Hepatocyte (in vitro differentiated cells): Measurements from ENCODE around the gene DPYD. TPM values are rescaled to one million over a fixed set of nuclear protein-coding genes. Genes with fewer than 3 reads are reported as not detected.

Source experiments
- DNase-seq: peaks from one replicate; pipeline ENCODE4 v3.0.0-alpha.2; 2016; ENCODE audit warnings: low spot score
- H2AFZ ChIP-seq: fragments of 200-600 bp; sonication (generic); 2 replicates; pipeline ENCODE4 v1.6.0; 2016; ENCODE audit warnings: antibody characterized with exemption, mild to moderate bottlenecking
- H3K27ac ChIP-seq: fragments of 200-600 bp; sonication (generic); 2 replicates; pipeline ENCODE4 v1.5.1; 2016; ENCODE audit warnings: mild to moderate bottlenecking
- H3K27me3 ChIP-seq: fragments of 200-600 bp; sonication (generic); 2 replicates; pipeline ENCODE4 v1.6.1; 2016
- H3K36me3 ChIP-seq: fragments of 200-600 bp; sonication (generic); replicated peaks from 2 replicates; pipeline ENCODE4 v1.5.1; 2016; ENCODE audit warnings: low read depth; ENCODE audit not compliant: insufficient read depth
- H3K4me1 ChIP-seq: fragments of 200-600 bp; sonication (generic); 2 replicates; pipeline ENCODE4 v1.5.1; 2016; ENCODE audit warnings: mild to moderate bottlenecking, moderate library complexity; ENCODE audit not compliant: insufficient read depth
- H3K4me2 ChIP-seq: fragments of 200-600 bp; sonication (generic); 2 replicates; pipeline ENCODE4 v1.6.0; 2016
- H3K4me3 ChIP-seq: fragments of 200-600 bp; sonication (generic); 2 replicates; pipeline ENCODE4 v1.5.1; 2016; ENCODE audit warnings: mild to moderate bottlenecking
- H3K79me2 ChIP-seq: fragments of 200-600 bp; sonication (generic); 2 replicates; pipeline ENCODE4 v1.6.0; 2017; ENCODE audit warnings: mild to moderate bottlenecking
- H3K9me2 ChIP-seq: fragments of 200-600 bp; sonication (generic); replicated peaks from 2 replicates; pipeline ENCODE4 v1.6.0; 2017; ENCODE audit warnings: mild to moderate bottlenecking; ENCODE audit not compliant: insufficient read depth
- H3K9me3 ChIP-seq: fragments of 200-600 bp; sonication (generic); 2 replicates; pipeline ENCODE4 v1.5.1; 2016; ENCODE audit warnings: low read depth, mild to moderate bottlenecking
- H4K20me1 ChIP-seq: fragments of 200-600 bp; sonication (generic); 2 replicates; pipeline ENCODE4 v1.6.0; 2016; ENCODE audit warnings: mild to moderate bottlenecking; ENCODE audit not compliant: insufficient read depth, poor library complexity, severe bottlenecking
- EZH2 ChIP-seq: fragments of 200-600 bp; sonication (generic); IDR thresholded peaks from 2 replicates; pipeline ENCODE4 v1.6.1; 2016; ENCODE audit warnings: antibody characterized with exemption, mild to moderate bottlenecking, borderline replicate concordance
- EZH2phosphoT487 ChIP-seq: fragments of 200-600 bp; sonication (generic); IDR thresholded peaks from one replicate; pipeline ENCODE4 v1.6.1; 2018; ENCODE audit warnings: antibody characterized with exemption, mild to moderate bottlenecking, low read depth, moderate library complexity; ENCODE audit not compliant: unreplicated experiment, severe bottlenecking
- WGBS: methylation state at CpG from one replicate; pipeline ENCODE4 v1.1.6; 2016; ENCODE audit warnings: low lambda C conversion rate; ENCODE audit errors: missing lambda C conversion rate; 5-methylcytosine and 5-hydroxymethylcytosine counted together
- polyA plus RNA-seq: library from polyadenylated mRNA; unstranded; fragments of >200 nt; fragmentation: Nextera tagmentation; extraction: Ambion mirVana; gene quantifications from 2 replicates; pipeline ENCODE4 v1.2.1, GENCODE V29; 2016
- total RNA-seq: library from RNA; depleted of rRNA; stranded (reverse); fragments of >200 nt; gene quantifications from 2 replicates; pipeline ENCODE4 v1.2.3, GENCODE V29; 2014
- TF ChIP-seq, protein P1 (sequence below): fragments of 200-600 bp; sonication (generic); IDR thresholded peaks from 2 replicates; pipeline ENCODE4 v1.5.1; 2016; ENCODE audit warnings: antibody characterized with exemption, mild to moderate bottlenecking; ENCODE audit not compliant: poor library complexity

DPYD gene
- total and polyA plus RNA-seq, 2 experiments from 2014 or later: 7.5 to 21.8 TPM

DNA sequence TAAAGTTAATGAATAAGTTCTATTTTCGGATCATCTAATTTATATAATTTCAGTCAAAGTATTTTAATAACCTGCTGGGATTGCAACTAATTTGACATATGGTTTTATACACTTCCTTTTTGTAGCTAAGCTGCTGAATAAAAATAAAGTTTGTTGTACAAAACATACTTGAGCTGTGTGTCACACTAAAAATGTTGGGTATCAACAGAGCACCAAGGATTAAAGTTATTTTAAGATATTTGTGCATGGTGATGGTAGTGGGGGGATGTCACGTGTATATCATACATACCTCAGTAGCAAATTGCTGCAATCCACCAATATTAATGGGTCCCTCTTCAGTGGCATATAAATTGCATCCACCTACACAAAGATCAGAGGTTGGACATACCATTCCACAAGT lies 199.6 kb downstream of the DPYD start:
- Histone ChIP-seq H3K4me2 (no peak overlapping the region), H3K4me3 (no peak overlapping the region), H3K36me3 (no peaks in the 10 kb centered on the region), H3K27me3 (no peaks in the 10 kb centered on the region), H3K4me1 (no peaks in the 10 kb centered on the region), H3K79me2 (no peaks in the 10 kb centered on the region), H4K20me1 (no peaks in the 10 kb centered on the region), H3K9me3 (no peaks in the 10 kb centered on the region), H3K27ac (no peak overlapping the region), H2AFZ (no peak overlapping the region), H3K9me2 (no peaks in the 10 kb centered on the region)
- TF ChIP-seq EZH2 (no peak), EZH2phosphoT487 (no peak)
- TF ChIP-seq, protein P1, sequence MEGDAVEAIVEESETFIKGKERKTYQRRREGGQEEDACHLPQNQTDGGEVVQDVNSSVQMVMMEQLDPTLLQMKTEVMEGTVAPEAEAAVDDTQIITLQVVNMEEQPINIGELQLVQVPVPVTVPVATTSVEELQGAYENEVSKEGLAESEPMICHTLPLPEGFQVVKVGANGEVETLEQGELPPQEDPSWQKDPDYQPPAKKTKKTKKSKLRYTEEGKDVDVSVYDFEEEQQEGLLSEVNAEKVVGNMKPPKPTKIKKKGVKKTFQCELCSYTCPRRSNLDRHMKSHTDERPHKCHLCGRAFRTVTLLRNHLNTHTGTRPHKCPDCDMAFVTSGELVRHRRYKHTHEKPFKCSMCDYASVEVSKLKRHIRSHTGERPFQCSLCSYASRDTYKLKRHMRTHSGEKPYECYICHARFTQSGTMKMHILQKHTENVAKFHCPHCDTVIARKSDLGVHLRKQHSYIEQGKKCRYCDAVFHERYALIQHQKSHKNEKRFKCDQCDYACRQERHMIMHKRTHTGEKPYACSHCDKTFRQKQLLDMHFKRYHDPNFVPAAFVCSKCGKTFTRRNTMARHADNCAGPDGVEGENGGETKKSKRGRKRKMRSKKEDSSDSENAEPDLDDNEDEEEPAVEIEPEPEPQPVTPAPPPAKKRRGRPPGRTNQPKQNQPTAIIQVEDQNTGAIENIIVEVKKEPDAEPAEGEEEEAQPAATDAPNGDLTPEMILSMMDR: no peak
- 91% methylated on average over 2 of the region's 2 CpGs for WGBS
- DNase-seq: no peak

DNA sequence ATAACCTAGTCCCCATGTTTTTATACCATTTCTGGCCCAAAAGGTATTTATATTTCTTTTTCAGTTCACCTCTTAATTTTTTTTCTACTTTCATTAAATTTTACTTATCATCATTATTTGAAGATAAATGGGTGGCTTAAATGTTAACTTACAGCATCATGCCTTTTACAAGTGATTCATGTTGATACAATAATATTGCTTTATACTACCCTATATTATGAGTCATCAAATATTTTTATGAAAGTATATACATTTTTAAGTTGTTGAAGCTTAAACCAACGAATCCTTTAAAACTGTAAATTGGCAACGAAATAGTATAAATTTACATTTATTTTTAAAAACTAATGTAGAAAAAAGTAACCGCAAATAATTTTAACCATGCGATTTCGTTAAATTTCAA lies 207.9 kb downstream of the DPYD start:
- Histone ChIP-seq H3K9me3 (no peaks in the 10 kb centered on the region), H3K36me3 (no peaks in the 10 kb centered on the region), H3K4me2 (no peak overlapping the region), H3K27ac (no peak overlapping the region), H3K27me3 (no peaks in the 10 kb centered on the region), H4K20me1 (no peaks in the 10 kb centered on the region), H3K9me2 (no peaks in the 10 kb centered on the region), H3K4me3 (no peak overlapping the region), H3K79me2 (no peaks in the 10 kb centered on the region), H2AFZ (no peak overlapping the region), H3K4me1 (no peaks in the 10 kb centered on the region)
- TF ChIP-seq EZH2phosphoT487 (no peak), EZH2 (no peak)
- TF ChIP-seq, protein P1: no peak
- WGBS: 92% methylated on average over 5 of the region's 5 CpGs
- no peak for DNase-seq

DNA sequence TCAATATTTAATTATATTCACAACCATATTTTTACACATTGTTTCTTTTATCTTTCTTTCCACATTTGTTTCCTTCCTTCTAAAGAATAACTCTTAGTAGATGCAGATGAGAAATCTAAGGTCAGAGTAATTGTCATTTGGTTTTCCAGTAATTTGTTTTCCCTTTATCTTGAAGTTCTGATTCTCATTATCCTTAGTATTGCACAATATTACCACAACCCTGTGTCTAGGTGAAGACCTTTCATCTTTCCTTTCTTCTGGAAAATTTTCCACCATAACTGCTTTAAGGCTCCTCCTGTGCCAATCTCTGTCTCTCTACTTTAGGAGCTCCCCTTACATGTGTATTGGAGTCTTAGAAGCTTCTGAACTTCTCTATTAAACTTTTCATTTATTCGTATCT lies 209.0 kb downstream of the DPYD start:
- 100% methylated on average over 1 of the region's 1 CpG for WGBS
- Histone ChIP-seq H3K27me3 (no peaks in the 10 kb centered on the region), H2AFZ (no peak overlapping the region), H4K20me1 (no peaks in the 10 kb centered on the region), H3K9me3 (no peaks in the 10 kb centered on the region), H3K36me3 (no peaks in the 10 kb centered on the region), H3K79me2 (no peaks in the 10 kb centered on the region), H3K4me3 (no peak overlapping the region), H3K9me2 (no peaks in the 10 kb centered on the region), H3K4me1 (no peaks in the 10 kb centered on the region), H3K27ac (no peak overlapping the region), H3K4me2 (no peak overlapping the region)
- TF ChIP-seq EZH2: no peak
- TF ChIP-seq, protein P1: no peak
- TF ChIP-seq EZH2phosphoT487: no peak
- no peak for DNase-seq

DNA sequence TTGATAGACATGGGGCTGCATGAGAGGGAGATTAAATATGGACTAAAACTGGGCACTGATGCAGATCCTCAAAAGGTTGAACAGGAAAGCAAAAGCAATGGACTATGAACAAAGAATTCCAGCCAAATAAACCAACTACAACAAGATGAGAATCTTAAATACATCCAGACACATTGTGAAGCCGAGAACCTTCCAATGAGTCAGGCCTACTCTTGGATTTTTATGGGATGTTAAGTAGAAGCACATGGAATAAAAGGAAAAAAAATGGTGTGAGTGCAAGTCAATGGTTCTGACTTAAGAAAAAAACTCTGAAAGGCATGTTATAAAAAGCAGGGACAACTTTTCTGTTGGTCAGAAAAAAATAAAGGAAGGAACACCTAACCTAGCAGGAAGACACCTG lies 227.2 kb downstream of the DPYD start:
- WGBS: 64% methylated on average over 1 of the region's 1 CpG
- H3K4me3 ChIP-seq: no peak overlapping the region
- H2AFZ ChIP-seq: no peak overlapping the region
- DNase-seq: no peak
- no peak overlapping the region for H3K4me2 ChIP-seq
- no peaks in the 10 kb centered on the region for H4K20me1 ChIP-seq
- no peaks in the 10 kb centered on the region for H3K4me1 ChIP-seq
- no peaks in the 10 kb centered on the region for H3K36me3 ChIP-seq
- no peaks in the 10 kb centered on the region for H3K27me3 ChIP-seq
- no peaks in the 10 kb centered on the region for H3K79me2 ChIP-seq
- H3K9me3 ChIP-seq: no peaks in the 10 kb centered on the region
- H3K9me2 ChIP-seq: no peaks in the 10 kb centered on the region
- H3K27ac ChIP-seq: no peak overlapping the region
- TF ChIP-seq, protein P1: no peak
- no peak for TF ChIP-seq EZH2phosphoT487
- no peak for TF ChIP-seq EZH2
